ENCODE results near the gene ADAT1.
A peak's percentile ranks its signal among the peaks of the same experiment; 100 is the strongest.

ADAT1 gene

DNA sequence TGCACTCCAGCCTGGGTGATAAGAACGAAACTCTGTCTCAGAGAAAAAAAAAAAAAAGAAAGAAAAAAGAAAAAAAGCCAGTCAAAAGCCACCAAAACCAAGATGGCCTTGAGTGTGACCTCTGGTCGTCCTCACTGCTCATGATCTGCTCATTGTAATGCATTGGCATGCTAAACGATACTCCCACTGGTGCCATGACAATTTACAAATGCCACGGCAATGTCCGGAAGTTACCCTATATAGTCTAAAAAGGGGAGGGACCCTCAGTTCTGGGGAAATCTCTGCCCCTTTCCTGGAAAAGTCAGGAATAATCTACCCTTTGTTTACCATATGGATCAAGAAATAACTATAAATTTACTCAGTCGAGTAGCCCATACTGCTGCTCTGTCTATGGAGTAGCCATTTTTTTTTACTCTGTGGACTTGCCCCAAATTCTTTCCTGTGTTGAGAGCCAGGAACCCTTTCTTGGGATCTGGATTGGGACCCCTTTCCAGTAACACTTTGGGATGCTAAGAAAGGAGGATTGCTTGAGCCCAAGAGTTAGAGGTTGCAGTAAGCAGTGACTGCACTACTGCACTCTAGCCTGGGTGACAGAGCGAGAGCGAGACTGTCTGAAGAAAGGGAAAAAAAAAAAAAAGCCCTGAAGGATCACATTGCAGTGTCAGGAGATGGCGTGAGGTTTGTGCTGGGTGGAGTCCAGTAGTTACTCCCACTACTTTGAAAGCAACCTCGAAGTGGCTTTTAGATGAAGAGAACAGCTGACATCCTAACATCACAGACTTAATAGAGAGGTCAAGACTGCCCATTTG is 63.3 kb downstream of the ADAT1 start:
- no CpG with 5 or more reads among the region's 10 CpGs for whole genome bisulfite sequencing (ENCODE audit: insufficient coverage, insufficient read length)
- Histone ChIP-seq H3K9me3 (ENCODE audit: control insufficient read depth, insufficient read depth, low read length) (no peaks in the 10 kb centered on the region), H3K4me3 (ENCODE audit: low read length) (no peak overlapping the region), H3K27me3 (ENCODE audit: control insufficient read depth, insufficient read depth, low read length) (no peaks in the 10 kb centered on the region), H3K4me1 (ENCODE audit: control insufficient read depth, insufficient read depth, low read length) (peaks cover 3% of the 10 kb centered on the region), H3K36me3 (ENCODE audit: control insufficient read depth, insufficient read depth, low read length) (no peaks in the 10 kb centered on the region), H3K27ac (ENCODE audit: low read length) (no peak overlapping the region)
- no peak for DNase-seq (ENCODE audit: low read depth, low spot score)

GRCh38 chr16:75558846-75559401 is 64.2 kb downstream of the ADAT1 start:
- H3K4me3 ChIP-seq (ENCODE audit: low read length): no peak overlapping the region
- DNase-seq (ENCODE audit: low read depth, low spot score): no peak
- H3K9me3 ChIP-seq (ENCODE audit: control insufficient read depth, insufficient read depth, low read length): no peaks in the 10 kb centered on the region
- H3K27ac ChIP-seq (ENCODE audit: low read length): no peak overlapping the region
- no peaks in the 10 kb centered on the region for H3K27me3 ChIP-seq (ENCODE audit: control insufficient read depth, insufficient read depth, low read length)
- WGBS (ENCODE audit: insufficient coverage, insufficient read length): no CpG with 5 or more reads among the region's 2 CpGs
- H3K36me3 ChIP-seq (ENCODE audit: control insufficient read depth, insufficient read depth, low read length): no peaks in the 10 kb centered on the region
- H3K4me1 ChIP-seq (ENCODE audit: control insufficient read depth, insufficient read depth, low read length): peaks cover 3% of the 10 kb centered on the region

DNA sequence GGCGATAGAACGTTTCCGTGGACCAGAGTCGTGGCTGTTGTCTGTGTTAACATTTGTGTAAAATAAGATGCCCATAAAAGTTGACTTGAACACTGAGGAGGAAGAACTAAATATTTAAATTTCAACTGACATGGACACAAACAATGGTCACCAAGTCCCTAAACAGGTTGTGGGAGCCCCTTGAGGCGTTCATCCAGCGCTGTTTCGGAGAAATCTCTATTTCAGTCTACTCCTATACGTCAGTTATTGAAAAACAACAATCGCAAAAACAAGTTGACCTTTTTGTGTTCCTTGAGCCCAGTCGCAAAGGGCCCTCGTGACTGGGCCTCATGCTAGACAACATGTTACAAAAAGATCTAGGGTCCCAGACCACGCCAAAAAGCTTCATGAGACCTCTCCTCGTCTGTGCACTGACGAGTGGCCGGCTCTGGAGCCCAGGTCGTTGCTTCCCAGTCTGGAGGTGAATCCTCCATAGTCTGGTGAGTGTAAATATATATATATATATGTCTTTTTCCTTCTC is 66.6 kb downstream of the ADAT1 start:
- Histone ChIP-seq H3K36me3 (ENCODE audit: control insufficient read depth, insufficient read depth, low read length) (no peaks in the 10 kb centered on the region), H3K27me3 (ENCODE audit: control insufficient read depth, insufficient read depth, low read length) (no peaks in the 10 kb centered on the region), H3K4me1 (ENCODE audit: control insufficient read depth, insufficient read depth, low read length) (peaks cover 3% of the 10 kb centered on the region), H3K27ac (ENCODE audit: low read length) (no peak overlapping the region), H3K4me3 (ENCODE audit: low read length) (peak overlapping the region; percentile 68; the same call in 1 of the 2 replicates), H3K9me3 (ENCODE audit: control insufficient read depth, insufficient read depth, low read length) (no peaks in the 10 kb centered on the region)
- no CpG with 5 or more reads among the region's 16 CpGs for WGBS (ENCODE audit: insufficient coverage, insufficient read length)
- DNase-seq (ENCODE audit: low read depth, low spot score): no peak

DNA sequence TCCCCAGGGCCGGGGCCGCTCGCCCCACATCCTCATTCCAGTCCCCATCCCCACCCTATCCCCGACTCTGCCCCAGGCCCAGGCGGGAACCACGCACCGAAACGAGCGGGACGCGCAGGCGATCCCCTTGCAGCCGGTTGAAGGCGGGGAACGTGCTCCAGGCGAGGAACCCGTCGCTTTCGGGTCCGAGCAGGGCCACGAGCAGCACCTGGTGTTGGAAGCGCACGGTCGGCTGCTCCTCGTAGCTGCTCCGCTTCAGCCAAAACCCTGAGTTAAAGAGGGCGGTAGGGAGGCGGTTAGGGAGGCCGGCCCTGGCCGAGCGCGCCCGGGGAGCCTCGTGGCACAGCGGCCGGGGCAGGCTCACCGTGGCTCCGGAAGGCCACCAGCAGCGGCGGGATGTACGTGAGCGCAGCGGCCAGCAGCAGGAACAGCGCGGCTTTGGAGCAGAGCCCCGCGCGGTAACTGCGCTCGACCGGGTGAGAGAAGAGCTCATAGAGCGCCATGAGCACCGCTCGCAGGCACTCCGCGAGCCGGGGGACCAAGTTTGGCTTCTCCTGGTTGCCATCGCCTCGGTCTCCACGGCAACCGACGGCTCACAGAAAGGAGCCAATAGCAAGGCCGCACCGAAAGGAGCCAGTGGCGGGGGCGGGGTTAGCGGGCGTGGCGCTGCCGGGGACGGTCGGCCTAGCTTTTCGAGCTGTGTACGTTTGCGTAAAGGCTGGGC is 67.2 kb downstream of the ADAT1 start, which contains the start of gene TMEM231:
Gene TMEM231, minus strand, starts transcription at position 546 of the 724 bp plus-strand sequence. Its CDS starts 43 bp downstream, at position 503.
- no CpG with 5 or more reads among the region's 75 CpGs for WGBS (ENCODE audit: insufficient coverage, insufficient read length)
- H3K27ac ChIP-seq (ENCODE audit: low read length): no peak within 1 kb of the TSS
- peak; percentile 71 for DNase-seq (ENCODE audit: low read depth, low spot score)
- no peaks in the 10 kb centered on the region for H3K36me3 ChIP-seq (ENCODE audit: control insufficient read depth, insufficient read depth, low read length)
- peak within 1 kb of the TSS; percentile 68 for H3K4me3 ChIP-seq (ENCODE audit: low read length)
- H3K9me3 ChIP-seq (ENCODE audit: control insufficient read depth, insufficient read depth, low read length): no peaks in the 10 kb centered on the region
- peaks cover 3% of the 10 kb centered on the region for H3K4me1 ChIP-seq (ENCODE audit: control insufficient read depth, insufficient read depth, low read length)
- H3K27me3 ChIP-seq (ENCODE audit: control insufficient read depth, insufficient read depth, low read length): no peaks in the 10 kb centered on the region

DNA sequence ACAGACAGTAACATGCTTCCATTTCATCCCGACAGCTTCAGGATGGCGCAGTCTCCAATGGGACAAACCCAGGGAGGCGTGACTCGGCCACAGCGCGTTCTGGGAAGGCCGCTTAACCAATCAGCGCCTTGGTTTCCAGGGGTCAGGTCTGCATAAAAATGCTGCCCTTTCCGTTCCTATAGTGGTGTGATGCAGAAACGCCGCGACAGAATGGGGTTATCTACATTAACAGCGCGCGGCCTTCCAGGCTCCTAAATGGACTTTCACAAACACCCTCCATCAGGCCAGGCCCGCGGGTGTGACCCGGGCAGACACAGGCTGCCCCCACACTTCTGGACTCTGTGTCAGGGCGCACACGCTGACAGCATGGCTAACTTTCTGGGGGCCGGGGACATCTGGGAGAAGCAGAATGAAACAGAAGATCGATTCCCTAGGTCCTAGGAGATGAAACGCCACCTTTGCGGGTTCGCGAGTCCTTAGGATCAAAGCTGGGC is 67.8 kb downstream of the ADAT1 start:
- H3K27ac ChIP-seq (ENCODE audit: low read length): no peak overlapping the region
- no CpG with 5 or more reads among the region's 26 CpGs for WGBS (ENCODE audit: insufficient coverage, insufficient read length)
- DNase-seq (ENCODE audit: low read depth, low spot score): peak; percentile 88
- no peaks in the 10 kb centered on the region for H3K9me3 ChIP-seq (ENCODE audit: control insufficient read depth, insufficient read depth, low read length)
- H3K36me3 ChIP-seq (ENCODE audit: control insufficient read depth, insufficient read depth, low read length): no peaks in the 10 kb centered on the region
- no peaks in the 10 kb centered on the region for H3K27me3 ChIP-seq (ENCODE audit: control insufficient read depth, insufficient read depth, low read length)
- peak overlapping the region; percentile 68 for H3K4me3 ChIP-seq (ENCODE audit: low read length)
- H3K4me1 ChIP-seq (ENCODE audit: control insufficient read depth, insufficient read depth, low read length): peaks cover 3% of the 10 kb centered on the region

DNA sequence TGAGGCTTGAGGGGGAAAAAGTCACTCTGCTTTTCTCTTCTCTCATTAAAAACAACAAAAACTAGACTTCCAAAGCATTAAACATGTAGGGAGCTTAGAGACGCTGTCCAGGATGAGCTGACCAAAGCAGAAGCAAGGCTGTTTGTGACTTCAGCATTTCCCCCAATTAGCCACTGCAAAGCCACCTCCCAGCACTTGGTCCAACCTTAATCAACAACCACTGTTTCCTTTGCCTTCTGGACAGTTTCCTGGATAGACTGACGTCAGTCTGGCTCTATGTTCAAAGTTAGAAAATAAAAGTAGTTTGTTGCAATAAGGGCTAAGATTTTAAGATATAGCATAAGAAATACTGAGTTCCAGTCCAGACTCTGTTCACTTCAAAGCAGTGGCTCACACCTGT is 70.1 kb downstream of the ADAT1 start:
- Histone ChIP-seq H3K36me3 (ENCODE audit: control insufficient read depth, insufficient read depth, low read length) (no peaks in the 10 kb centered on the region), H3K27ac (ENCODE audit: low read length) (no peak overlapping the region), H3K4me3 (ENCODE audit: low read length) (no peak overlapping the region), H3K9me3 (ENCODE audit: control insufficient read depth, insufficient read depth, low read length) (no peaks in the 10 kb centered on the region), H3K27me3 (ENCODE audit: control insufficient read depth, insufficient read depth, low read length) (no peaks in the 10 kb centered on the region), H3K4me1 (ENCODE audit: control insufficient read depth, insufficient read depth, low read length) (no peaks in the 10 kb centered on the region)
- WGBS (ENCODE audit: insufficient coverage, insufficient read length): no CpG with 5 or more reads among the region's 2 CpGs
- DNase-seq (ENCODE audit: low read depth, low spot score): no peak

- WGBS (ENCODE audit: insufficient coverage, insufficient read length): no CpG with 5 or more reads among the region's 7 CpGs
- Histone ChIP-seq H3K4me3 (ENCODE audit: low read length) (no peak overlapping the region), H3K9me3 (ENCODE audit: control insufficient read depth, insufficient read depth, low read length) (no peaks in the 10 kb centered on the region)
These were observed 72.8 kb downstream of the ADAT1 start for GRCh38 chr16:75550211-75550662.

More at GRCh38 chr16:75550211-75550662, 72.8 kb downstream of the ADAT1 start:
- no peak overlapping the region for H3K27ac ChIP-seq (ENCODE audit: low read length)
- no peaks in the 10 kb centered on the region for H3K4me1 ChIP-seq (ENCODE audit: control insufficient read depth, insufficient read depth, low read length)
- no peaks in the 10 kb centered on the region for H3K27me3 ChIP-seq (ENCODE audit: control insufficient read depth, insufficient read depth, low read length)
- no peaks in the 10 kb centered on the region for H3K36me3 ChIP-seq (ENCODE audit: control insufficient read depth, insufficient read depth, low read length)
- no peak for DNase-seq (ENCODE audit: low read depth, low spot score)
